Gastrocnemius medialis (tissue), 4 donors: ENCODE results near the gene RIOK2. TPM values are rescaled to one million over a fixed set of nuclear protein-coding genes. Genes with fewer than 3 reads are reported as not detected.
"Not testable (repeated sequence)": the region's sequence is repeated elsewhere in the genome, so short reads cannot be mapped to it uniquely, and the experiment has no call there.

Experiments used
- ATAC-seq, 2 donors: fragments of 150-250 bp; one replicate each; pipeline ENCODE4 v1.9.1; 2016
- DNase-seq, 2 donors: peaks; one replicate each; pipeline ENCODE4 v3.0.0-alpha.2; 2019
- H3K27ac ChIP-seq, 4 donors: fragments of 200-600 bp; sonication (generic); 1 replicate in 1 of 4; 2 replicates in 3 of 4; pipeline ENCODE4 v1.5.1; 2016 to 2018; ENCODE audit warnings: mild to moderate bottlenecking in 2 of 4, moderate library complexity in 1 of 4
- H3K27me3 ChIP-seq, 3 donors: fragments of 200-600 bp; sonication (generic) in 2 of 3; 1 replicate in 1 of 3; 2 replicates in 2 of 3; pipeline versions ENCODE4 v1.5.1 to v1.6.0; 2016 to 2019; ENCODE audit warnings: mild to moderate bottlenecking in 1 of 3, moderate library complexity in 1 of 3
- H3K36me3 ChIP-seq, 2 donors: fragments of 200-600 bp; sonication (generic) in 1 of 2; one replicate each; pipeline ENCODE4 v1.5.1; 2017 to 2018
- H3K4me1 ChIP-seq, 2 donors: fragments of 200-600 bp; sonication (generic) in 1 of 2; one replicate each; pipeline ENCODE4 v1.5.1; 2016 to 2017; ENCODE audit warnings: mild to moderate bottlenecking in 2 of 2
- H3K4me3 ChIP-seq, 4 donors: fragments of 200-600 bp; sonication (generic) in 3 of 4; 1 replicate in 1 of 4; 2 replicates in 3 of 4; pipeline ENCODE4 v1.5.1; 2016 to 2019; ENCODE audit warnings: mild to moderate bottlenecking in 2 of 4
- H3K9me3 ChIP-seq, 3 donors: fragments of 200-600 bp; sonication (generic) in 2 of 3; 1 replicate in 1 of 3; 2 replicates in 2 of 3; pipeline ENCODE4 v1.5.1; 2016 to 2019
- CTCF ChIP-seq, 5 experiments: fragments of 450-650 bp in 3 of 5; fragments of 200-600 bp in 2 of 5; sonication (generic) in 2 of 5; IDR thresholded peaks in 4 of 5; conservative IDR thresholded peaks in 1 of 5; 1 replicate in 4 of 5; 2 replicates in 1 of 5; pipeline ENCODE4 v1.5.1; 2016 to 2019; ENCODE audit warnings: antibody characterized with exemption in 5 of 5, mild to moderate bottlenecking in 3 of 5, moderate library complexity in 3 of 5
- POLR2A ChIP-seq, 2 donors: fragments of 450-650 bp; IDR thresholded peaks; one replicate each; pipeline ENCODE4 v1.6.1; 2017; ENCODE audit warnings: antibody characterized with exemption in 2 of 2, mild to moderate bottlenecking in 2 of 2, moderate library complexity in 2 of 2
- in situ Hi-C, 4 donors: fragments of 200-750 bp; cut with MboI; loops; one replicate each; pipeline versions ENCODE4 v1.15.0 to v1.8.0; 2017; ENCODE audit warnings: low sequenced_read_pairs in 4 of 4
- intact Hi-C: fragments of 100-400 bp; cut with DNase I; formaldehyde crosslinking; loops from one replicate; pipeline ENCODE4 v1.15.1; 2023; ENCODE audit warnings: low total_unique reads
- total RNA-seq, 4 donors: library from RNA; depleted of rRNA; stranded (reverse); fragments of >200 nt; gene quantifications; one replicate each; pipeline versions ENCODE4 v1.1.0 to v1.2.3, GENCODE V29; 2016

The RIOK2 gene
- total RNA-seq, 4 donors from 2014 or later, result 9.8 to 34.4 (median 17.3) TPM

- intact Hi-C loops, result no loop called here
- no peak for ATAC-seq
- DNase-seq, result no peak
- Histone ChIP-seq H3K36me3 (no peaks in the 10 kb centered on the region), H3K27ac (no peak overlapping the region), H3K9me3 (no peaks in the 10 kb centered on the region), H3K27me3 (no peaks in the 10 kb centered on the region), H3K4me1 (no peaks in the 10 kb centered on the region), H3K4me3 (no peak overlapping the region)
- in situ Hi-C loops, result loop anchor here in 1 of 4 donors (25.0 kb wide), 1 partner anchor 1570 kb away; the partner anchor contains the start of gene RGMB
- TF ChIP-seq POLR2A (IDR thresholded peaks at IDR 0.05), result no peak
- no peak for TF ChIP-seq CTCF (IDR thresholded peaks at IDR 0.05 in 4 of 5, conservative IDR thresholded peaks at IDR 0.05 in 1 of 5)
These were observed 9.7 kb upstream of the RIOK2 start for GRCh38 chr5:97192580-97193354.

GRCh38 chr5:97191893-97192292 lies 8.8 kb upstream of the RIOK2 start:
- no peak overlapping the region for H3K4me3 ChIP-seq
- ATAC-seq, result no peak
- no peaks in the 10 kb centered on the region for H3K4me1 ChIP-seq
- intact Hi-C loops (no loop called here), in situ Hi-C loops (loop anchor here in 1 of 4 donors (25.0 kb wide), 1 partner anchor 1570 kb away; the partner anchor contains the start of gene RGMB)
- H3K9me3 ChIP-seq, result no peaks in the 10 kb centered on the region
- no peak overlapping the region for H3K27ac ChIP-seq
- no peaks in the 10 kb centered on the region for H3K36me3 ChIP-seq
- TF ChIP-seq POLR2A (IDR thresholded peaks at IDR 0.05) (no peak), CTCF (IDR thresholded peaks at IDR 0.05 in 4 of 5, conservative IDR thresholded peaks at IDR 0.05 in 1 of 5) (no peak)
- no peak for DNase-seq
- H3K27me3 ChIP-seq, result no peaks in the 10 kb centered on the region

- H3K27me3 ChIP-seq, H3K4me1 ChIP-seq, H3K27ac ChIP-seq, H3K4me3 ChIP-seq, ATAC-seq, H3K36me3 ChIP-seq, DNase-seq, H3K9me3 ChIP-seq: not testable (repeated sequence)
- intact Hi-C loops (loop anchor here (10.0 kb wide), 1 partner anchor 1635 kb away; the partner anchor contains the start of genes ARSK and SKIC3), in situ Hi-C loops (loop anchor here in 1 of 4 donors (25.0 kb wide), 1 partner anchor 1573 kb away; the partner anchor contains the start of gene RGMB)
These were observed 6.5 kb upstream of the RIOK2 start for GRCh38 chr5:97189523-97189922.

DNA sequence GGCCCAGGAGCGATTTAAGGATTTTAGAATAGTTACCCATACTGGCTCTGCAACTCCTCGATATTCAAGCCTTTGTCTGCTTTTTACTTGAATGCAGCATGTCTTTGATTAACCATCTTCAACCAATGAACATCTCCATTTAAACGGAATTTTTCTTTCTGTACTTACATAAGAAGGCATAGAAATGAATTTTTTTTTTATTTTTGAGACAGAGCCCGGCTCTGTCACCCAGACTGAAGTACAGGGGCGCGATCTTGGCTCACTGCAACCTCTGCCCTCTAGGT lies 825 bp upstream of the RIOK2 start:
- in situ Hi-C loops, result loop anchor here in 1 of 4 donors (25.0 kb wide), 1 partner anchor 1578 kb away; the partner anchor contains the start of gene RGMB

More for the DNA sequence above, 825 bp upstream of the RIOK2 start:
- intact Hi-C loops, result loop anchor here (2.0 to 10.0 kb wide), 2 partner anchors 1589 to 1629 kb away; partner anchors contain the start of genes ARSK, RGMB and SKIC3
- H3K27ac ChIP-seq, result peak overlapping the region; percentile 84 to 92 (median 88)
- H3K4me3 ChIP-seq, result peak overlapping the region; percentile 65 to 96 (median 82)
- H3K36me3 ChIP-seq, result peaks cover 0 to 7% of the 10 kb centered on the region in 2 donors
- no peaks in the 10 kb centered on the region for H3K27me3 ChIP-seq
- DNase-seq (no peak), ATAC-seq (no peak)
- TF ChIP-seq POLR2A (IDR thresholded peaks at IDR 0.05), result no peak
- no peak for TF ChIP-seq CTCF (IDR thresholded peaks at IDR 0.05 in 4 of 5, conservative IDR thresholded peaks at IDR 0.05 in 1 of 5)
- peaks cover 11 to 21% of the 10 kb centered on the region in 2 donors for H3K4me1 ChIP-seq
- H3K9me3 ChIP-seq, result no peaks in the 10 kb centered on the region
